ENCODE measurements around the gene GCNT4.

GCNT4 gene

GRCh38 chr5:75049456-75050351 lies 2.7 kb downstream of the GCNT4 start:
- no peak for DNase-seq

GRCh38 chr5:75048457-75048953 lies 3.9 kb downstream of the GCNT4 start:
- no peak for DNase-seq

GRCh38 chr5:75047356-75047755 lies 5.0 kb downstream of the GCNT4 start:
- DNase-seq, result no peak

GRCh38 chr5:75046366-75047142 lies 5.8 kb downstream of the GCNT4 start:
- no peak for DNase-seq

- DNase-seq, result no peak
These were observed 7.3 kb downstream of the GCNT4 start for GRCh38 chr5:75045071-75045470.

GRCh38 chr5:75044406-75044805 lies 8.0 kb downstream of the GCNT4 start:
- no peak for DNase-seq

- no peak for DNase-seq
These were observed 8.6 kb downstream of the GCNT4 start for GRCh38 chr5:75043633-75044264.

- no peak for DNase-seq
These were observed 9.8 kb downstream of the GCNT4 start for GRCh38 chr5:75042522-75042921.

- no peak for DNase-seq
These were observed 11.4 kb downstream of the GCNT4 start for GRCh38 chr5:75040973-75041372.

GRCh38 chr5:75037106-75037505 lies 15.3 kb downstream of the GCNT4 start:
- DNase-seq, result no peak

- DNase-seq, result no peak
These were observed 18.1 kb downstream of the GCNT4 start for GRCh38 chr5:75034137-75034739.

- no peak for DNase-seq
These were observed 21.0 kb downstream of the GCNT4 start for GRCh38 chr5:75031366-75031765.

- no peak for DNase-seq
These were observed 24.3 kb downstream of the GCNT4 start for GRCh38 chr5:75028090-75028489.

- DNase-seq, result no peak
These were observed 28.8 kb downstream of the GCNT4 start for GRCh38 chr5:75023368-75024159.

GRCh38 chr5:75021800-75022199 lies 30.6 kb downstream of the GCNT4 start:
- DNase-seq, result no peak

GRCh38 chr5:75021219-75021618 lies 31.1 kb downstream of the GCNT4 start:
- DNase-seq, result no peak

GRCh38 chr5:75020016-75020656 lies 32.2 kb downstream of the GCNT4 start:
- DNase-seq, result no peak

GRCh38 chr5:75018805-75019587 lies 33.4 kb downstream of the GCNT4 start:
- no peak for DNase-seq

GRCh38 chr5:75017971-75018370 lies 34.4 kb downstream of the GCNT4 start:
- no peak for DNase-seq

GRCh38 chr5:75016896-75017295 lies 35.5 kb downstream of the GCNT4 start:
- DNase-seq, result no peak

GRCh38 chr5:75012748-75013147 lies 39.6 kb downstream of the GCNT4 start:
- no peak for DNase-seq
